GM12891 (cell line): ENCODE results near the gene AASDHPPT.

ENCODE experiments used
- DNase-seq: peaks from one replicate; pipeline ENCODE4 v3.0.0; 2011; ENCODE audit warnings: low spot score; ENCODE audit not compliant: insufficient read length
- FAIRE-seq: peaks from 2 replicates; lab custom pipeline; 2011; peaks lifted over from hg19 to GRCh38; lab: Jason Lieb, UNC
- PAX5 ChIP-seq: IDR thresholded peaks from 2 replicates; pipeline ENCODE4 v1.6.1; 2011; ENCODE audit warnings: low read length, moderate library complexity, mild to moderate bottlenecking; ENCODE audit not compliant: insufficient read depth, severe bottlenecking
- POLR2A ChIP-seq: IDR thresholded peaks from 2 replicates; pipeline ENCODE4 v1.6.1; 2011; ENCODE audit warnings: low read depth, low read length, control low read depth
- POLR2AphosphoS5 ChIP-seq: IDR thresholded peaks from 2 replicates; pipeline ENCODE4 v1.6.1; 2011; ENCODE audit warnings: low read depth, low read length, control low read depth
- POU2F2 ChIP-seq: IDR thresholded peaks from 2 replicates; pipeline ENCODE4 v1.6.1; 2011; ENCODE audit warnings: low read depth, mild to moderate bottlenecking, control low read depth, low read length, moderate library complexity
- SPI1 ChIP-seq: IDR thresholded peaks from 2 replicates; pipeline ENCODE4 v1.6.1; 2011; ENCODE audit warnings: low read depth, low read length, control low read depth
- TAF1 ChIP-seq: IDR thresholded peaks from 2 replicates; pipeline ENCODE4 v1.6.1; 2011; ENCODE audit warnings: low read depth, low read length, control low read depth

The AASDHPPT gene

GRCh38 chr11:106059617-106060016 lies 17.8 kb upstream of the AASDHPPT start:
- FAIRE-seq (no peak), DNase-seq (no peak)
- TF ChIP-seq PAX5 (no peak), POLR2A (no peak), POU2F2 (no peak), TAF1 (no peak), POLR2AphosphoS5 (no peak)

DNA sequence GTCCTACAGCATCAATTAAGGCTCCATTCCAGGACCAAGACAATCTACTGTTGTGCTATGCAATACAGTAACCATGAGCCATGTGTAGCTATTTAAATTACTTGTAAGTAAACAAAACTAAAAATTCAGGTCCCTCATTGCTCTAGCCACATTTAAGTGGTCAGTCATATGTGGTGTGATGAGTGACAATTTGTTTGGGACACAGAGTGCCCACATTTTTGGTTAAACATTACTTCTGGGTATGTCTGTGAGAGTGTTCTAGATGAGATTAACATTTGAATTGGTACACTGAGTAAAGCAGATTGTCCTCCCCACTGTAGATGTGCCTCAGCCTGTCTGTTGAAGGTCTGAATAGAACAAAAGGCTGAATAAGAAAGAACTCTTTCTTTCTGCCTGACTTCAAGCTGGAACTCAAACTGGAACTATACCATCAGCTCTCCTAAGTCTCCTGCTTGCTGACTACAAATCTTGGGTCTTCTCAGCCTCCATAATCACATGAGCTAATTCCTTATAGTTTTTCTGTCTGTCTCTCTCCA lies 16.1 kb upstream of the AASDHPPT start:
- no peak for DNase-seq
- TF ChIP-seq POLR2A, result no peak
- no peak for TF ChIP-seq TAF1
- no peak for TF ChIP-seq POU2F2
- TF ChIP-seq SPI1, result no peak
- no peak for TF ChIP-seq POLR2AphosphoS5
- no peak for TF ChIP-seq PAX5
- FAIRE-seq, result no peak

- FAIRE-seq, result no peak
These were observed 15.2 kb upstream of the AASDHPPT start for GRCh38 chr11:106061954-106062949.

DNA sequence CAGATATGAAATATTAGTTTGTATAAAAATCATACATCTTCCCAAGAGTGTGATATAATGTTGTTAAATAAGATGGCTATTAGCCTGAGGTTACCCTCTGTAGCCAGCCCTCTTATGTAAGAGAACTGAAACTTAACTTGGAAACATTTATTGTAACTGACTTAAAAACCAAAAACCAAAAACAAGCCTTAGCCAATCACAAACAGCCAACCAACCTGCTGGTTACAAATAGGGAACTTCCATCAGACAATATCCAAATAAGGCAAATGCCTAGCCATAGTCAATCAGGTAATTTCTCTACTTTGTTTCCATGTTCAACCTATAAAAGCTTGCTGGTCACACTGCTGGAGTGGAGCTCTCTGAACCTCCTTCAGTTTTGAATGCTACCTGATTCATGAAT lies 14.5 kb upstream of the AASDHPPT start:
- FAIRE-seq (no peak), DNase-seq (no peak)
- TF ChIP-seq POLR2A (no peak), TAF1 (no peak), POU2F2 (no peak)

More at GRCh38 chr11:106061954-106062949, 15.2 kb upstream of the AASDHPPT start:
- TF ChIP-seq PAX5 (no peak), SPI1 (no peak), POLR2AphosphoS5 (no peak), TAF1 (no peak), POU2F2 (no peak), POLR2A (no peak)
- DNase-seq, result no peak

DNA sequence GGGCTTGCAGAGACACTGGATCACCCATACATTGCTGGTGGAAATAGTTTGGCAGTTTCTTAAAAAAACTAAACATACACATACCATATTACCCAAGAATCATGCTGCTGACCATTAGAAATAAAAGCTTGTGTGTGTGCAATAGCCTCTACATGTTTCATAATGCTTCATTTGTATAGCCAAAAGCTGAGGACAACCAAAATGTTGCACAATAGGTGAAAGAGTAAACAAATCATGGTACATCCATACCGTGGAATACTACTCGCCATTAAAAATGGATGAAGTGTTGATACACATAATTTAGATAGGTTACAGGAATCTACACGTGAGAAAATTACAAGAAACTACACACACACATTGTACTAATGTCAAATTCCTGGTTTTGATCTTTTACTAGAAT lies 6.9 kb upstream of the AASDHPPT start:
- no peak for DNase-seq
- FAIRE-seq, result no peak
- TF ChIP-seq SPI1 (no peak), PAX5 (no peak), POLR2A (no peak), POU2F2 (no peak), TAF1 (no peak), POLR2AphosphoS5 (no peak)

DNA sequence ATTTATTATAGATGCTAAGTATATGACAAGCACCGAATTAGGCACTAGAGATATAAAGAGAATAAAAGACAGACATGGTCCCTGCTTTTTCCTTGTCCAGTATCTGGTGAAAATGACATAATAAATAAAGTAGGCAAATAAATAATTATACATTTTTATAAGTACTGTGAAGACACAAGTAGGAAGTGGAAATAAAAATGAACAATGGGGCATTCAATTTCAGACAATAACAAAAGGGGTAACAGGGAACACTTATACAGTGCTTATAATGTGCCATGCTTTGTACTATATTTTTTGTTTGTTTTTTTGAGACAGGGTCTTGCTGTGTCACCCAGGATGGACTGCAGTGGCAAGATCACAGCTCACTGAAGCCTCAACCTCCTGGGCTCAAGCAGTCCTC lies 4.7 kb upstream of the AASDHPPT start:
- DNase-seq, result no peak

DNA sequence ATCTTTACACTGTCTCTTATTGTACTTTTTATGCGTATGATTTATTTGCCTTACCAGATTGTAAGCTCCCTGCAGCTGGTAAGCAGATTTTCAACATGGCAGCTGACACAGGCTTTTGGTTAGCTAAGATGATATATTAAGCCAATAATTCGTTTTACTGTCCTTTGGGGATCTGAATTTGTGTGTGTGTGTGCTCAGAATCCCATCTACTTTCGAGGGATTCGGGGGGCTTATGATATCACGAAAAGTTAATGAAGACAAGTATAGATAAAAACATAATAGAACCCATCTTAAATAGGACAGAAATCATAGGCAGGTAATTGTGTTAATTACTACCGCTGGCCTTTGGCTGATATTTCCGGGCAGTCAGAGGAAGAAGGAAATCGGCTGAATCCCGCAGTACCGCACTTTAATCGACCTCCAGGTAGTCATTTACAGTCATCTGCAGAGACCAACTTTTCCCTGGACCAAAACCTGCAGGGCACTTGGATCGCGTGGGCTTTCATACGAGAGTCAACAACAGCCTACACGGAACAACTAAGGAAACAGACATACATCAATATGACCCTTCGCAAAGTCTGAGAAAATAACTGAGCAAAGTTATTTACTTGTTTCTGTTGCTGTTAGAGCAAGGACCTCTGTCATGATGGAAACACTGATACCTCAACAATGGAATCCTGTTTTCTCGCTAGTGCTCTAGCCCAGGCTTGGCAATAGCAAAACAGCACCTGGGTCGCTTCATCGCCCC lies 1.1 kb upstream of the AASDHPPT start:
- DNase-seq (no peak), FAIRE-seq (no peak)
- TF ChIP-seq POLR2AphosphoS5, result no peak
- no peak for TF ChIP-seq SPI1
- TF ChIP-seq POLR2A, result no peak
- no peak for TF ChIP-seq TAF1
- no peak for TF ChIP-seq POU2F2
- no peak for TF ChIP-seq PAX5

More for the DNA sequence above, 4.7 kb upstream of the AASDHPPT start:
- TF ChIP-seq POLR2A (no peak), SPI1 (no peak), POU2F2 (no peak), TAF1 (no peak), PAX5 (no peak), POLR2AphosphoS5 (no peak)
- FAIRE-seq, result no peak

GRCh38 chr11:106076919-106077608 lies 398 bp upstream of the AASDHPPT start, which contains the start of gene KBTBD3:
Gene KBTBD3 (minus strand): TSS chr11:106077347. CDS start chr11:106059097, 18,250 bp downstream.
- peak; percentile 58 for DNase-seq
- FAIRE-seq, result peak; percentile 98
- TF ChIP-seq POLR2A (peak; percentile 77), POU2F2 (peak; percentile 79; the same call in 1 of the 2 replicates), POLR2AphosphoS5 (peak; percentile 14; the same call in 1 of the 2 replicates), SPI1 (peak; percentile 40), PAX5 (no peak), TAF1 (peak; percentile 51; the same call in 1 of the 2 replicates)
